Tibial nerve (tissue), 4 donors: ENCODE results near the gene GPR149.

Source experiments
- CTCF ChIP-seq, 5 experiments: fragments of 200-600 bp in 3 of 5; fragments of 450-650 bp in 2 of 5; sonication (generic) in 3 of 5; IDR thresholded peaks; one replicate each; pipeline ENCODE4 v1.5.1; 2016 to 2019; ENCODE audit warnings: antibody characterized with exemption in 5 of 5, mild to moderate bottlenecking in 3 of 5, moderate library complexity in 2 of 5
- EP300 ChIP-seq, 2 donors: sonication (generic); formaldehyde crosslinking; IDR thresholded peaks; one replicate each; pipeline ENCODE4 v1.6.1; 2017; ENCODE audit warnings: antibody characterized with exemption in 2 of 2, mild to moderate bottlenecking in 1 of 2

- TF ChIP-seq CTCF (IDR thresholded peaks at IDR 0.05), result no peak
- TF ChIP-seq EP300 (IDR thresholded peaks at IDR 0.05), result no peak
Observed at GRCh38 chr3:154301561-154301960, 128.4 kb downstream of the GPR149 start.
